ENCODE results near the gene MS4A13.
"Not testable (repeated sequence)": the region's sequence is repeated elsewhere in the genome, so short reads cannot be mapped to it uniquely, and the experiment has no call there.

The MS4A13 gene

GRCh38 chr11:60493454-60493853 is 21.7 kb upstream of the MS4A13 start:
- no peak overlapping the region for H3K4me3 ChIP-seq (ENCODE audit: insufficient read length, low read depth)
- H3K27me3 ChIP-seq (ENCODE audit: insufficient read depth, insufficient read length), result no peaks in the 10 kb centered on the region
- no peaks in the 10 kb centered on the region for H3K36me3 ChIP-seq (ENCODE audit: insufficient read depth, insufficient read length, low read length)
- H3K9ac ChIP-seq (ENCODE audit: insufficient read length, low read depth), result no peak overlapping the region
- peaks cover 8% of the 10 kb centered on the region for H3K9me3 ChIP-seq (ENCODE audit: insufficient read depth, low read length)
- TF ChIP-seq YY1 (IDR thresholded peaks at IDR 0.05; ENCODE audit: insufficient read depth, insufficient read length), result no peak
- TF ChIP-seq ZNF274 (IDR thresholded peaks at IDR 0.05; ENCODE audit: low read depth, low read length), result no peak
- TF ChIP-seq SUZ12 (IDR thresholded peaks at IDR 0.05; ENCODE audit: extremely low read depth, insufficient read depth, insufficient read length), result no peak
- H3K4me1 ChIP-seq (ENCODE audit: insufficient read depth, insufficient read length), result no peaks in the 10 kb centered on the region
- DNase-seq (ENCODE audit: low read depth, low spot score), result no peak

DNA sequence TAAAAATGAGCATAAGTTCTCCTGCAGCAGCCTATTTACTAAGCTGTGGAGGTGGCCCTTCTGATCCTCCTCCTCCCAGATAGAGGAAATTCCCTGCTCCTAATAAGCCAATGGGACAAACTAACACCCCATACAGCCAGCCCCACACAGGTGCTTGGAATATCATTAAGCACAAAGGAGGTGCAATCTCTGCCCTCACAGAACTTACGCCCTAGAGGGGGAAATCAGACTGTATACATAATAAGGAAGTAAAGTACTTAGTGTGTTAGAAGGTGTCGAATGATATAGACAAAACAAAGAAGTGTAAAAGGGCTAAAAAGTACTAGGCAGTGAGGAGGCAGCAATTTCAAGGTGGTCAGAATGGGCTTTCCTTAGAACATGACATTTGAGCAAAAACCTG is 16.8 kb upstream of the MS4A13 start:
- no peak for DNase-seq (ENCODE audit: low read depth, low spot score)
- no peaks in the 10 kb centered on the region for H3K4me1 ChIP-seq (ENCODE audit: insufficient read depth, insufficient read length)
- no peaks in the 10 kb centered on the region for H3K36me3 ChIP-seq (ENCODE audit: insufficient read depth, insufficient read length, low read length)
- peaks cover 28% of the 10 kb centered on the region for H3K9me3 ChIP-seq (ENCODE audit: insufficient read depth, low read length)
- no peak overlapping the region for H3K4me3 ChIP-seq (ENCODE audit: insufficient read length, low read depth)
- H3K9ac ChIP-seq (ENCODE audit: insufficient read length, low read depth), result no peak overlapping the region
- no peaks in the 10 kb centered on the region for H3K27me3 ChIP-seq (ENCODE audit: insufficient read depth, insufficient read length)
- TF ChIP-seq ZNF274 (IDR thresholded peaks at IDR 0.05; ENCODE audit: low read depth, low read length), result no peak
- TF ChIP-seq YY1 (IDR thresholded peaks at IDR 0.05; ENCODE audit: insufficient read depth, insufficient read length), result no peak
- no peak for TF ChIP-seq SUZ12 (IDR thresholded peaks at IDR 0.05; ENCODE audit: extremely low read depth, insufficient read depth, insufficient read length)

- Histone ChIP-seq H3K9me3 (ENCODE audit: insufficient read depth, low read length) (peaks cover 31% of the 10 kb centered on the region), H3K36me3 (ENCODE audit: insufficient read depth, insufficient read length, low read length) (no peaks in the 10 kb centered on the region), H3K9ac (ENCODE audit: insufficient read length, low read depth) (no peak overlapping the region), H3K27me3 (ENCODE audit: insufficient read depth, insufficient read length) (no peaks in the 10 kb centered on the region), H3K4me3 (ENCODE audit: insufficient read length, low read depth) (no peak overlapping the region), H3K4me1 (ENCODE audit: insufficient read depth, insufficient read length) (no peaks in the 10 kb centered on the region)
- DNase-seq (ENCODE audit: low read depth, low spot score), result no peak
- TF ChIP-seq ZNF274 (IDR thresholded peaks at IDR 0.05; ENCODE audit: low read depth, low read length), result no peak
- TF ChIP-seq SUZ12 (IDR thresholded peaks at IDR 0.05; ENCODE audit: extremely low read depth, insufficient read depth, insufficient read length), result no peak
- no peak for TF ChIP-seq YY1 (IDR thresholded peaks at IDR 0.05; ENCODE audit: insufficient read depth, insufficient read length)
Observed at GRCh38 chr11:60498853-60499252, 16.3 kb upstream of the MS4A13 start.

GRCh38 chr11:60500276-60500910 is 14.8 kb upstream of the MS4A13 start:
- H3K4me1 ChIP-seq (ENCODE audit: insufficient read depth, insufficient read length), result no peaks in the 10 kb centered on the region

DNA sequence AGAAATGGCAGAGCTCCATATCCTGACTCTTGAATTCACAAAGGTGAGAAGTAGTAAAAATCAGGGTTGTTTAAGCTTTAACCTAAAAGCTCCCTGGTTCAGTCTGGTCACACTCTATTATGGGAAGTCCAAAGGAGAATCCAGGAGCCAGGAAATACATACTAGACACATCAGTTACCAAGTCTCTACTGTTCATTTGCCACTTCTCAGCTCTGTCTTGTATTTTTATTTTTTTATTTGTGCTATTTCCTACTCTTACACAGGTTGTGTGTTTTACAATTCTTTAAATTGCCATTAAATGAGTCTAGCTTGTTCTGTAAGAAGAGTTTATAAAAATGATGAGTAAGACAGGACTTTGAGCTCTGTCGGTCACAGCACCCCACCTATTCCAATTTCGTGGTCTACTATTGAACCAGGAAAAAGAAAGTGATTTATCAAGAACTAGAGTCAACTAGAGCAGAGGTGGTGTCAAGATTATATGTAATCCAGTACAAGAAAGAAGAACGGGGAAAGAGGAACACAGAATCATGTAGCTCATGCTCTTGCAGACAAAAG is 12.9 kb upstream of the MS4A13 start:
- Histone ChIP-seq H3K9ac (ENCODE audit: insufficient read length, low read depth) (no peak overlapping the region), H3K9me3 (ENCODE audit: insufficient read depth, low read length) (peaks cover 37% of the 10 kb centered on the region), H3K36me3 (ENCODE audit: insufficient read depth, insufficient read length, low read length) (no peaks in the 10 kb centered on the region), H3K4me1 (ENCODE audit: insufficient read depth, insufficient read length) (no peaks in the 10 kb centered on the region), H3K4me3 (ENCODE audit: insufficient read length, low read depth) (no peak overlapping the region), H3K27me3 (ENCODE audit: insufficient read depth, insufficient read length) (no peaks in the 10 kb centered on the region)
- no peak for TF ChIP-seq YY1 (IDR thresholded peaks at IDR 0.05; ENCODE audit: insufficient read depth, insufficient read length)
- TF ChIP-seq SUZ12 (IDR thresholded peaks at IDR 0.05; ENCODE audit: extremely low read depth, insufficient read depth, insufficient read length), result no peak
- TF ChIP-seq ZNF274 (IDR thresholded peaks at IDR 0.05; ENCODE audit: low read depth, low read length), result no peak
- no peak for DNase-seq (ENCODE audit: low read depth, low spot score)

More at GRCh38 chr11:60500276-60500910, 14.8 kb upstream of the MS4A13 start:
- H3K27me3 ChIP-seq (ENCODE audit: insufficient read depth, insufficient read length), result no peaks in the 10 kb centered on the region
- TF ChIP-seq ZNF274 (IDR thresholded peaks at IDR 0.05; ENCODE audit: low read depth, low read length) (no peak), SUZ12 (IDR thresholded peaks at IDR 0.05; ENCODE audit: extremely low read depth, insufficient read depth, insufficient read length) (no peak), YY1 (IDR thresholded peaks at IDR 0.05; ENCODE audit: insufficient read depth, insufficient read length) (no peak)
- no peak overlapping the region for H3K9ac ChIP-seq (ENCODE audit: insufficient read length, low read depth)
- DNase-seq (ENCODE audit: low read depth, low spot score), result peak; percentile 66
- no peak overlapping the region for H3K4me3 ChIP-seq (ENCODE audit: insufficient read length, low read depth)
- no peaks in the 10 kb centered on the region for H3K36me3 ChIP-seq (ENCODE audit: insufficient read depth, insufficient read length, low read length)
- peaks cover 37% of the 10 kb centered on the region for H3K9me3 ChIP-seq (ENCODE audit: insufficient read depth, low read length)

DNA sequence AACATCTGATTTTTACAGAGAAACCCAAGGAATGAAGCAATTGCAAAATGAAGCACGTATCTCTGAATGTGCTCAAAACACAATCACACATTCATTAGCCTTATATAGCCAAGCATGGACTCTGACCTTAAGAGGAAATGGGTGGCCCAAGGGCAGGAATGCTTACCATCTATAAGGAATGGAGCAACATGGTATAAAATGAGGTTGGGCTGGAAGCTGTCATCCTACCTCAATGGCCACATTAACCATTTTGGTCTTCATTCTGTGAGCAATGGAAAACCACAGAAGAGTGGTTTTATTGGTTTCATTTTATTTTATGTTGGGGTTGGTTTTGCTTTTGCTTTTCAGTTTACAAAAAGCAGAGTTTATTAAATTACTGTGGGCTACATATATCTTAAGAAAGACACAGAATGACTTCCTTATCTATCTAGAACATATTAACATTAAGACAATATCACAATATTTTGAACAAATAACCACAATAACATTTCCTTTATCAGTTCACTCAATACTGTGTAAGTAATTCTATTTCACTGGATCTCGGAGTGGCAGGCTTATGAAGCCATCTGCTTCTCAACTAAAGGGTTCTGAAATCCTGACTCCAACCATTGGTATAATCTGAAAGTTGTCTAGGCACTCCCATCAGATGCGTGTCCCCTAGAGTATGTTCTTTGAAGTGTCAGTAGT is 10.8 kb upstream of the MS4A13 start:
- Histone ChIP-seq H3K4me1 (ENCODE audit: insufficient read depth, insufficient read length) (no peaks in the 10 kb centered on the region), H3K9ac (ENCODE audit: insufficient read length, low read depth) (no peak overlapping the region), H3K4me3 (ENCODE audit: insufficient read length, low read depth) (no peak overlapping the region), H3K27me3 (ENCODE audit: insufficient read depth, insufficient read length) (no peaks in the 10 kb centered on the region), H3K36me3 (ENCODE audit: insufficient read depth, insufficient read length, low read length) (no peaks in the 10 kb centered on the region), H3K9me3 (ENCODE audit: insufficient read depth, low read length) (peaks cover 32% of the 10 kb centered on the region)
- no peak for TF ChIP-seq ZNF274 (IDR thresholded peaks at IDR 0.05; ENCODE audit: low read depth, low read length)
- TF ChIP-seq YY1 (IDR thresholded peaks at IDR 0.05; ENCODE audit: insufficient read depth, insufficient read length), result no peak
- TF ChIP-seq SUZ12 (IDR thresholded peaks at IDR 0.05; ENCODE audit: extremely low read depth, insufficient read depth, insufficient read length), result no peak
- no peak for DNase-seq (ENCODE audit: low read depth, low spot score)

- H3K27me3 ChIP-seq (ENCODE audit: insufficient read depth, insufficient read length); H3K36me3 ChIP-seq (ENCODE audit: insufficient read depth, insufficient read length, low read length); H3K4me1 ChIP-seq (ENCODE audit: insufficient read depth, insufficient read length); DNase-seq (ENCODE audit: low read depth, low spot score); H3K4me3 ChIP-seq (ENCODE audit: insufficient read length, low read depth); H3K9ac ChIP-seq (ENCODE audit: insufficient read length, low read depth): not testable (repeated sequence)
- peaks cover 24% of the 10 kb centered on the region for H3K9me3 ChIP-seq (ENCODE audit: insufficient read depth, low read length)
Observed at GRCh38 chr11:60509609-60510008, 5.6 kb upstream of the MS4A13 start.

- H3K9ac ChIP-seq (ENCODE audit: insufficient read length, low read depth); H3K4me1 ChIP-seq (ENCODE audit: insufficient read depth, insufficient read length); H3K27me3 ChIP-seq (ENCODE audit: insufficient read depth, insufficient read length); H3K36me3 ChIP-seq (ENCODE audit: insufficient read depth, insufficient read length, low read length); H3K4me3 ChIP-seq (ENCODE audit: insufficient read length, low read depth); DNase-seq (ENCODE audit: low read depth, low spot score): not testable (repeated sequence)
- peaks cover 24% of the 10 kb centered on the region for H3K9me3 ChIP-seq (ENCODE audit: insufficient read depth, low read length)
Observed at GRCh38 chr11:60510209-60510608, 5.0 kb upstream of the MS4A13 start.
